HG03159 (cell line): ENCODE results near the gene ELL.

Experiments
- ATAC-seq: cut with Tn5 transposase; IDR thresholded peaks from one replicate; pipeline ENCODE4 v1.9.1; 2021; ENCODE audit warnings: mild to moderate bottlenecking, moderate library complexity; ENCODE audit not compliant: unreplicated experiment

ELL gene

DNA sequence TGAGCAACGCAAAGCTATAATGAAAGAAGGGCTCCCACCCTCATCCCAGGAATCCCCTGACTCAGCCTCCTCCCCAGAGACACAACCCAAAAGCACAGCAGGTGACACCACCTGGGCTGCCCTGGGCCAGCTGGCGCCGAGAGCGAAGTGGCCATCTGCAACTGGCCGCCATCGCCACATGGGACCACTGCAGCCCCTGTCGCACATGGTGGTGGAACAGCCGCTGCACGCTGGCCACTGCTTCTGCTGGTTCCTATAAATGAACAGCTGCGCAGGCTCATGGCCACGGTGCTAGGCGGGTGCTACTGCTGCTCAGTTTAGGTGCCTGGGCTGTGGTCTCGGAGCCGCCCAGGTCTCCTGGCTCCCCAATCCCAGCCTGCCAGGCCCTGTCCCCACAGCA, 72.3 kb downstream of the ELL start:
- no peak for ATAC-seq

DNA sequence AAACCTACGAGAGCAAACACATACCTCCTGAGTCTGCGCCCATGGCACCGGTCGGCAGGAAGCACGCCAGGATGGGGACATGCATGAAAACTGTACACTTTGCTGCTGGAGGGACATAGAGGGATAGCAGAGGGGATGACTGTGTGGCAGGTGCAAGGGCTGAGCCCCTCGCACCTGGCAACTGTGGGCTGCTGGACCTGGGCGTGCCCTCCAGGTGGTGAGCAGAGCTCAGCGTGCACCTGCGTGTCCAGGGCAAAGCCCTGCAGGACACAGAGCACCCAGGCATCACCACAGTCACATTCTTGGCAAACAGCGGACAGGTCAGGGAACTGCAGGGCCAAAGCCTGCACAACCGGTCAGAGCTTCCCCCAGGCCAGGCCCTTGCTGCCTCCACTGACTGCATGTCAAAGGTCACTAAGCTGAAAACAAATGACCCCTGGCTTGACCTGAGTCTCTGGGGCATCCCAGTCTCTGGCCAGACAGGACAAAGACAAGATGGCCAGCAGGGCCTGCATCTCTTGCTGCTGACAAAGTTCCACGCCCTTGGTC, 75.0 kb downstream of the ELL start:
- ATAC-seq, result no peak

- no peak for ATAC-seq
These were observed 75.6 kb downstream of the ELL start for GRCh38 chr19:18446145-18446810.

- no peak for ATAC-seq
These were observed 76.5 kb downstream of the ELL start for GRCh38 chr19:18445262-18445948.

GRCh38 chr19:18444513-18444912, 77.4 kb downstream of the ELL start:
- ATAC-seq, result no peak

DNA sequence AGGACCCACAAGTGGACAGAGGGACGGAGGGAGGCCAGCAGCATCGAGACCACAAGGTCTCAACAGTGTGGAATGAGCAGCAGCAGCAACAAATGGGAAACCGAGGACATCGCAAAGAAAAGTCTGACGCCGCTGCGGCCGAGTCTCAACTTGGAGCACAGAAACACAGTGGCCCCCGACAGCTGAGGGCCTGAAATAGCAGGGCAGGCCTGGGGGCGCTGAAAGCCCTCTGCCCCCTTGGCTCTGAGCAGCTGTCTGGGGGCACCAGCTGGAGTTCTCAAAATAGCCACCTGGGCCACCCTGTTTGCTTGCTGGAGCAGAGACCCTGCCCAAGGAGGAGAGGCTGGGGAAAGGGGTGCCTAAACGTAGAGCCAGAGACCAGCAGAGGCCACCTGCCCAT, 78.0 kb downstream of the ELL start:
- ATAC-seq, result no peak

- ATAC-seq, result no peak
These were observed 78.5 kb downstream of the ELL start for GRCh38 chr19:18443406-18443805.

DNA sequence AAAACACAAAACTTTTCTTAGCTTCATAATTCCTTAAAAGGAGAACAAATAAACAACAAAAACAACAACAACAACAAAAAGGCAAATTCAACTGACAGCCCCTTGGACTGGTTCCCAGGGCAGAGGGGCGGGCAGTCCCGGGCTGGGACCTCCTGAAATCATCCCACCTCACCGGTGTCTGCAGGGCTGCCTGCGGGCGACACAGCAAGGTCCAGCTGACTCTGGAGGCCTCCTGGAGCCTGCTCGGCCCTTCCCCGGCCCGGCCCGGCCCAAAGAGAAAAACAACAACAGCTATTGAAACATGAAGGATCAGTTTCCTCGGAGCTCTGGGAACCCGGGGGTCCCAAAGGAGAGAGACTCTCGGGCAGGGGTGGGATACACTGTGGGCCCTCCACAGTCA, 78.9 kb downstream of the ELL start:
- no peak for ATAC-seq

GRCh38 chr19:18441804-18442788, 79.8 kb downstream of the ELL start:
- no peak for ATAC-seq

GRCh38 chr19:18440936-18441803, 80.7 kb downstream of the ELL start:
- ATAC-seq, result no peak

DNA sequence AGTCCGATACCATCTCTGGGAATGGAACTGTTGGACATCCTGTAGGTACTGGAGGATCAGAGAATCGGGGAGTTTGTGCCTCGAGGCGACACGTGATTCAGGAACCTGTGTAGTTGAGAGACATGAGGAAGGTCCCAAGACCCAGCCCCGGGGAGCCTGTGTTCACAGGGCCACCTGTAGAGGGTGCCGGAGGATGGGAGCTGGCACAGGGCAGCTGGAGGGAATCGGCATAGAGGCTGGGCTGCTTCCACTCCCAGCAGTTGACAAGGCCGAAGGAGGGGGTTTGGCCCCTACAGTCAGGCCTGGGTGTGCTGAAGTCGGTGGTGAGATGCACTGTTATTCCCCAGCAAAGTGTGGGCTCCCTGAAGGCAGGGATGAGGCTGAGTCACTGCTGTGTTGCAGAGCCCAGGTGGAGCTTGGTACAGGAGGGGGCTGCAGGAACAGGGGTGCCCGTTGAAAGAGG, 81.4 kb downstream of the ELL start:
- ATAC-seq, result no peak

GRCh38 chr19:18439910-18440237, 82.0 kb downstream of the ELL start:
- no peak for ATAC-seq

- ATAC-seq, result no peak
These were observed 82.6 kb downstream of the ELL start for GRCh38 chr19:18439025-18439909.

GRCh38 chr19:18438331-18439024, 83.4 kb downstream of the ELL start:
- ATAC-seq, result no peak

DNA sequence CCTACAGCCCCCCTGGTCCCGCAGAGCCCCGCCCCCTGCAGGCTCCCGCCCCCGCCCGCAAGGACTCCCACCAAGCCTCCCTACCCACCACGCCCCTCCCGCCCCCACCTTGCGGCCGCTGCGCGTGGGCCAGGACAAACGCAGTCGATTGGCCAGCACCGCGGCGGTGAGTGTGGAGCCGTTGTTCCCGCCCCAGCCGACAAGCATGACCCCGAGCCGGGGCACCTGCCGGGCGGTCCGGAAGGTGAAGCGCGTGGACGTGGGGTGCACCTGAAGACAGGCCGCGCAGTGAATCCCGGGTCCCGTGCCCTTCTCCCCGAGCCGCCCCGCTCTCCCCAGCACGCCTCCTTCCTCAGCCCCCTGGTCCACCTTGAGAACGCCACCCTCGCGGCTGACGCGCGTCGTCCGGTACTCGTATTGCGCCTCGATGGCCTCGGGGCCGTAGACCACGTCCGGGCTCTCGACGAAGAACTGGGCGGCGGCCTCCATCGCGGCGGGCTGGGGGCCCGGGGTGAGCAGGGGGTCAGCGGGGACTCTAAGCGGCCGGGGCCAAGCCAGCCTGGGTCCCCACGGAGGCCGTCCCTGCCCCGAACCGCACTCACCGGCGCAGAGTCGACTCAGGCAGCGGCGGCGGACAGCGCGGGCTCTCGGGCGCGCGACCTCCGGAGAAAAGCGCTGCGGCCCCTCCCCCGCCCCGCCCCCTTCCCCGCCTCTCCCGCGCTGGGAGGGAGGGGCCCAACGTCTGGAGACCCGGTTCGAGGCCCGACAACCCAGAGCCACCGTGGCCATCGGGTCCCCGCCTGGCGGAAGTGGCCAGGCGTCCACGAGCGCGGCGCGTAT, 84.2 kb downstream of the ELL start, which contains the start of gene ISYNA1:
Gene ISYNA1, minus strand, starts transcription at position 643 of the 840 bp plus-strand sequence. Its CDS starts 154 bp downstream, at position 489.
- no peak for ATAC-seq

GRCh38 chr19:18436671-18437490, 85.0 kb downstream of the ELL start:
- no peak for ATAC-seq
